Stimulated activated CD8-positive, alpha-beta memory T cell treated with anti-CD3 and anti-CD28 coated beads, Interleukin-15, amount 100 ng/mL, for 1 hour (primary cell): Measurements from ENCODE around the gene DCLK1.

Source experiments
- DNase-seq: peaks from one replicate; pipeline ENCODE4 v3.0.0-alpha.2; 2020; ENCODE audit warnings: low read depth

DCLK1 gene

GRCh38 chr13:35826626-35827254 is 304.4 kb downstream of the DCLK1 start:
- DNase-seq, result no peak

GRCh38 chr13:35824825-35825224 is 306.4 kb downstream of the DCLK1 start:
- no peak for DNase-seq

- DNase-seq, result no peak
Measured at GRCh38 chr13:35824395-35824794, 306.8 kb downstream of the DCLK1 start.

GRCh38 chr13:35822666-35823065 is 308.5 kb downstream of the DCLK1 start:
- no peak for DNase-seq

GRCh38 chr13:35818633-35819067 is 312.5 kb downstream of the DCLK1 start:
- no peak for DNase-seq

- DNase-seq, result no peak
Measured at GRCh38 chr13:35817642-35818607, 313.3 kb downstream of the DCLK1 start.

GRCh38 chr13:35814605-35815011 is 316.6 kb downstream of the DCLK1 start:
- DNase-seq, result no peak

- DNase-seq, result no peak
Measured at GRCh38 chr13:35812736-35813135, 318.4 kb downstream of the DCLK1 start.

- DNase-seq, result no peak
Measured at GRCh38 chr13:35810321-35810720, 320.9 kb downstream of the DCLK1 start.

GRCh38 chr13:35808846-35809245 is 322.3 kb downstream of the DCLK1 start:
- no peak for DNase-seq

GRCh38 chr13:35804901-35805300 is 326.3 kb downstream of the DCLK1 start:
- no peak for DNase-seq

GRCh38 chr13:35797991-35798390 is 333.2 kb downstream of the DCLK1 start:
- DNase-seq, result no peak

- no peak for DNase-seq
Measured at GRCh38 chr13:35797244-35797643, 333.9 kb downstream of the DCLK1 start.

GRCh38 chr13:35796623-35797022 is 334.6 kb downstream of the DCLK1 start:
- DNase-seq, result no peak

GRCh38 chr13:35794734-35795389 is 336.3 kb downstream of the DCLK1 start:
- no peak for DNase-seq

GRCh38 chr13:35793823-35794222 is 337.4 kb downstream of the DCLK1 start:
- no peak for DNase-seq

GRCh38 chr13:35792911-35793310 is 338.3 kb downstream of the DCLK1 start:
- no peak for DNase-seq

- no peak for DNase-seq
Measured at GRCh38 chr13:35792021-35792420, 339.2 kb downstream of the DCLK1 start.

GRCh38 chr13:35791184-35791851 is 339.9 kb downstream of the DCLK1 start:
- no peak for DNase-seq

GRCh38 chr13:35789335-35790165 is 341.6 kb downstream of the DCLK1 start:
- no peak for DNase-seq

GRCh38 chr13:35787937-35788336 is 343.2 kb downstream of the DCLK1 start:
- no peak for DNase-seq
